B cell (primary cell): ENCODE results near the gene CDHR2. TPM values are rescaled to one million over a fixed set of nuclear protein-coding genes. Genes with fewer than 3 reads are reported as not detected.

ENCODE experiments used
- ATAC-seq: fragments of 200-7000 bp; cut with Tn5 transposase; one replicate; pipeline ENCODE4 v1.10.0; 2021; ENCODE audit warnings: low read depth, mild to moderate bottlenecking, moderate number of reproducible peaks, moderate library complexity
- CTCF ChIA-PET: fragments of 350-600 bp; sonication (Branson Sonifier 250); formaldehyde crosslinking; loops from one replicate; lab custom pipeline; 2021; ENCODE audit warnings: antibody characterized with exemption, inconsistent platforms; lab: Charles Lee
- POLR2A ChIA-PET: fragments of 350-600 bp; sonication (Branson Sonifier 250); formaldehyde crosslinking; loops from one replicate; lab custom pipeline; 2021; ENCODE audit warnings: antibody characterized with exemption; lab: Charles Lee
- DNase-seq: peaks from one replicate; pipeline ENCODE4 v3.0.0; 2013
- H2AFZ ChIP-seq: 2 replicates; pipeline ENCODE4 v1.6.1; 2012; ENCODE audit warnings: mild to moderate bottlenecking, low read depth, low read length; ENCODE audit not compliant: insufficient read depth, poor library complexity, severe bottlenecking
- H3K27ac ChIP-seq, 2 donors: 1 replicate in 1 of 2; 2 replicates in 1 of 2; pipeline ENCODE4 v1.5.1; 2012 to 2013; ENCODE audit warnings: low read length in 2 of 2, mild to moderate bottlenecking in 2 of 2, moderate library complexity in 1 of 2
- H3K27me3 ChIP-seq, 4 experiments: fragments of 200-600 bp in 1 of 4; sonication (generic) in 1 of 4; replicated peaks in 1 of 4; 1 replicate in 2 of 4; 2 replicates in 2 of 4; pipeline versions ENCODE4 v1.6.1 to v1.7.0; 2013 to 2016; ENCODE audit warnings: low read length in 3 of 4, mild to moderate bottlenecking in 2 of 4, mixed read lengths in 1 of 4, moderate library complexity in 1 of 4; ENCODE audit not compliant: insufficient read depth in 4 of 4, control insufficient read depth in 3 of 4; ENCODE audit errors: control extremely low read depth in 1 of 4
- H3K36me3 ChIP-seq, 2 experiments: replicated peaks in 1 of 2; 1 replicate in 1 of 2; 2 replicates in 1 of 2; pipeline versions ENCODE4 v1.6.1 to v1.7.1; 2013; ENCODE audit warnings: low read length in 1 of 2; ENCODE audit not compliant: insufficient read depth in 2 of 2, control insufficient read depth in 1 of 2; ENCODE audit errors: control extremely low read depth in 1 of 2, extremely low read depth in 1 of 2
- H3K4me1 ChIP-seq, 2 donors: fragments of 200-600 bp in 1 of 2; sonication (generic) in 1 of 2; 1 replicate in 1 of 2; 2 replicates in 1 of 2; pipeline versions ENCODE4 v1.5.1 to v1.6.1; 2013 to 2017; ENCODE audit warnings: low read length in 2 of 2; ENCODE audit not compliant: control insufficient read depth in 2 of 2, insufficient read depth in 2 of 2
- H3K4me2 ChIP-seq: replicated peaks from 2 replicates; pipeline ENCODE3; 2012; ENCODE audit warnings: mild to moderate bottlenecking, low read depth, low read length; ENCODE audit not compliant: poor library complexity, severe bottlenecking
- H3K4me3 ChIP-seq, 5 experiments: fragments of 200-600 bp in 1 of 5; sonication (generic) in 1 of 5; 1 replicate in 3 of 5; 2 replicates in 2 of 5; pipeline versions ENCODE4 v1.5.1 to v1.7.0; 2011 to 2016; ENCODE audit warnings: low read length in 4 of 5, mild to moderate bottlenecking in 4 of 5, low read depth in 2 of 5, control low read depth in 1 of 5, moderate library complexity in 1 of 5; ENCODE audit not compliant: insufficient read depth in 1 of 5; ENCODE audit errors: control extremely low read depth in 1 of 5, extremely low read depth in 1 of 5
- H3K79me2 ChIP-seq: fragments of 200-600 bp; sonication (generic); one replicate; pipeline ENCODE4 v1.6.0; 2016; ENCODE audit warnings: low read length; ENCODE audit not compliant: control insufficient read depth, insufficient read depth
- H3K9ac ChIP-seq: fragments of 200-600 bp; sonication (generic); 2 replicates; pipeline ENCODE4 v1.6.1; 2017; ENCODE audit warnings: mild to moderate bottlenecking, low read length, moderate library complexity
- H3K9me3 ChIP-seq, 3 donors: one replicate each; pipeline versions ENCODE4 v1.6.1 to v1.7.1; 2013; ENCODE audit warnings: low read length in 2 of 3; ENCODE audit not compliant: control insufficient read depth in 2 of 3, insufficient read depth in 1 of 3; ENCODE audit errors: control extremely low read depth in 1 of 3
- H4K20me1 ChIP-seq: 2 replicates; pipeline ENCODE4 v1.6.0; 2012; ENCODE audit warnings: mild to moderate bottlenecking, low read length; ENCODE audit not compliant: insufficient read depth, control insufficient read depth, poor library complexity, severe bottlenecking
- H3K27ac Mint-ChIP-seq: one replicate; pipeline ENCODE4 v1.8.0; 2021; ENCODE audit warnings: mixed read lengths
- H3K27me3 Mint-ChIP-seq: one replicate; pipeline ENCODE4 v1.8.0; 2021; ENCODE audit warnings: mixed read lengths
- H3K4me1 Mint-ChIP-seq: one replicate; pipeline ENCODE4 v1.8.0; 2021; ENCODE audit warnings: mixed read lengths
- H3K4me3 Mint-ChIP-seq: one replicate; pipeline ENCODE4 v1.8.0; 2021; ENCODE audit warnings: mixed read lengths
- H3K9me3 Mint-ChIP-seq: one replicate; pipeline ENCODE4 v1.8.0; 2022; ENCODE audit warnings: mixed read lengths; ENCODE audit not compliant: insufficient read depth
- EZH2 ChIP-seq: IDR thresholded peaks from 2 replicates; pipeline ENCODE4 v1.6.1; 2012; ENCODE audit warnings: borderline replicate concordance, low read depth, mild to moderate bottlenecking, moderate library complexity, low read length; ENCODE audit not compliant: insufficient read depth, poor library complexity, severe bottlenecking
- WGBS: methylation state at CpG from one replicate; pipeline ENCODE4 v1.1.5; 2013; ENCODE audit warnings: missing lambda C conversion rate; ENCODE audit not compliant: insufficient coverage; 5-methylcytosine and 5-hydroxymethylcytosine counted together
- intact Hi-C: fragments of 100-400 bp; cut with micrococcal nuclease; formaldehyde crosslinking; loops from one replicate; pipeline ENCODE4 v1.10.0; 2022
- polyA minus RNA-seq: library from RNA; depleted of rRNA, polyadenylated mRNA; stranded (reverse); fragments of >200 nt; gene quantifications from 2 replicates; pipeline ENCODE4 v1.2.3, GENCODE V29; 2012
- polyA plus RNA-seq: library from polyadenylated mRNA; depleted of rRNA; stranded (reverse); fragments of >200 nt; gene quantifications from 2 replicates; pipeline ENCODE4 v1.2.3, GENCODE V29; 2012
- total RNA-seq, 2 donors: library from RNA; stranded (reverse); fragments of 120-200 nt in 1 of 2; gene quantifications; 1 replicate in 1 of 2; 2 replicates in 1 of 2; pipeline versions ENCODE4 v1.2.3 to v1.2.4, GENCODE V29; 2013 to 2022
- TF ChIP-seq, protein P1 (sequence below): fragments of 200-600 bp; IDR thresholded peaks from one replicate; pipeline ENCODE4 v1.8.0; 2022; ENCODE audit warnings: antibody characterized with exemption, mild to moderate bottlenecking

Gene CDHR2, protein sequence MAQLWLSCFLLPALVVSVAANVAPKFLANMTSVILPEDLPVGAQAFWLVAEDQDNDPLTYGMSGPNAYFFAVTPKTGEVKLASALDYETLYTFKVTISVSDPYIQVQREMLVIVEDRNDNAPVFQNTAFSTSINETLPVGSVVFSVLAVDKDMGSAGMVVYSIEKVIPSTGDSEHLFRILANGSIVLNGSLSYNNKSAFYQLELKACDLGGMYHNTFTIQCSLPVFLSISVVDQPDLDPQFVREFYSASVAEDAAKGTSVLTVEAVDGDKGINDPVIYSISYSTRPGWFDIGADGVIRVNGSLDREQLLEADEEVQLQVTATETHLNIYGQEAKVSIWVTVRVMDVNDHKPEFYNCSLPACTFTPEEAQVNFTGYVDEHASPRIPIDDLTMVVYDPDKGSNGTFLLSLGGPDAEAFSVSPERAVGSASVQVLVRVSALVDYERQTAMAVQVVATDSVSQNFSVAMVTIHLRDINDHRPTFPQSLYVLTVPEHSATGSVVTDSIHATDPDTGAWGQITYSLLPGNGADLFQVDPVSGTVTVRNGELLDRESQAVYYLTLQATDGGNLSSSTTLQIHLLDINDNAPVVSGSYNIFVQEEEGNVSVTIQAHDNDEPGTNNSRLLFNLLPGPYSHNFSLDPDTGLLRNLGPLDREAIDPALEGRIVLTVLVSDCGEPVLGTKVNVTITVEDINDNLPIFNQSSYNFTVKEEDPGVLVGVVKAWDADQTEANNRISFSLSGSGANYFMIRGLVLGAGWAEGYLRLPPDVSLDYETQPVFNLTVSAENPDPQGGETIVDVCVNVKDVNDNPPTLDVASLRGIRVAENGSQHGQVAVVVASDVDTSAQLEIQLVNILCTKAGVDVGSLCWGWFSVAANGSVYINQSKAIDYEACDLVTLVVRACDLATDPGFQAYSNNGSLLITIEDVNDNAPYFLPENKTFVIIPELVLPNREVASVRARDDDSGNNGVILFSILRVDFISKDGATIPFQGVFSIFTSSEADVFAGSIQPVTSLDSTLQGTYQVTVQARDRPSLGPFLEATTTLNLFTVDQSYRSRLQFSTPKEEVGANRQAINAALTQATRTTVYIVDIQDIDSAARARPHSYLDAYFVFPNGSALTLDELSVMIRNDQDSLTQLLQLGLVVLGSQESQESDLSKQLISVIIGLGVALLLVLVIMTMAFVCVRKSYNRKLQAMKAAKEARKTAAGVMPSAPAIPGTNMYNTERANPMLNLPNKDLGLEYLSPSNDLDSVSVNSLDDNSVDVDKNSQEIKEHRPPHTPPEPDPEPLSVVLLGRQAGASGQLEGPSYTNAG (N-terminal part only)
- total RNA-seq (1.7 TPM in 2 replicates), polyA plus RNA-seq (0.04 and 0.25 TPM in 2 replicates), polyA minus RNA-seq (0.29 TPM in 1 of 2 replicates, not detected in the other)
- total RNA-seq (2013): 0.42 TPM

DNA sequence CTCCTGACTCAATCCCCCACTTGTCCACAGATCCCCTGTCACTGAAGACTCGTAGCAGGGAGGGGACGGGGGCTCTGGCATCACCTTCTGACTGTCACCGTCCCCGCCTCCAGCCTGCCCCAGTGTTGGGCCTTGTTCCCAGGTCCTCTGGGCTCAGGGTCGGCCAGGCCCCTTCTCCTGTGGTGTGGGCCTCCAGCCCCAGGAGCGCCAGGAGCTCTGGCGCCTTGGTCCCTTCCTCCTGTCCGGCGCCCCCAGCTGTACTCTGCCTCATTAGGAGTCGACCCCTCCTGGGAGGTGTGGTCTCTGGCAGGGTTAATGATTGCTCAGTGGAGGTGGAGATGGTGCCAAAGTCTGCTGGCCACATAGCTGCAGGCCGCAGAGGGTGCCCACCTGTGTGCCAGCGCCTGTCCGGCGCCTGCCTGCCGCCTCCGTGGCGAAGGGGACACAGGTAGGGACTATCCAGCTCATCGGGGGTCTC, at the start of gene CDHR2:
CDHR2 (plus strand) TSS at position 376 of the 478 bp plus-strand sequence. CDS start 16,011 bp downstream, outside the sequence.
- H3K9me3 ChIP-seq: peaks cover 0 to 3% (median 0%) of the 10 kb centered on the region in 3 donors
- no peak within 1 kb of the TSS for H2AFZ ChIP-seq
- peaks cover 13% of the 10 kb centered on the region for H4K20me1 ChIP-seq
- ATAC-seq (no peak), DNase-seq (no peak)
- no peaks in the 10 kb centered on the region for H3K36me3 ChIP-seq
- ChIA-PET CTCF (no interaction called here), POLR2A (interaction anchor here (0.6 kb wide), 1 partner anchor 12 kb away, joined by 3 read pairs; the partner anchor contains the start of gene RNF44)
- no peak within 1 kb of the TSS for H3K27ac ChIP-seq
- peaks cover 20 to 23% of the 10 kb centered on the region in 2 donors for H3K4me1 ChIP-seq
- H3K27ac Mint-ChIP-seq: no peak within 1 kb of the TSS
- peaks cover 7% of the 10 kb centered on the region for H3K27me3 Mint-ChIP-seq
- H3K4me3 ChIP-seq: no peak within 1 kb of the TSS
- intact Hi-C loops: no loop called here
- peaks cover 0 to 14% (median 0%) of the 10 kb centered on the region in 4 experiments for H3K27me3 ChIP-seq
- H3K4me1 Mint-ChIP-seq: peaks cover 23% of the 10 kb centered on the region
- whole genome bisulfite sequencing: 87% methylated on average over 14 of the region's 18 CpGs
- no peaks in the 10 kb centered on the region for H3K9me3 Mint-ChIP-seq
- no peak within 1 kb of the TSS for H3K9ac ChIP-seq
- H3K4me3 Mint-ChIP-seq: peak within 1 kb of the TSS; percentile 45
- H3K4me2 ChIP-seq: peak within 1 kb of the TSS; percentile 67
- peaks cover 26% of the 10 kb centered on the region for H3K79me2 ChIP-seq
- TF ChIP-seq, protein P1, sequence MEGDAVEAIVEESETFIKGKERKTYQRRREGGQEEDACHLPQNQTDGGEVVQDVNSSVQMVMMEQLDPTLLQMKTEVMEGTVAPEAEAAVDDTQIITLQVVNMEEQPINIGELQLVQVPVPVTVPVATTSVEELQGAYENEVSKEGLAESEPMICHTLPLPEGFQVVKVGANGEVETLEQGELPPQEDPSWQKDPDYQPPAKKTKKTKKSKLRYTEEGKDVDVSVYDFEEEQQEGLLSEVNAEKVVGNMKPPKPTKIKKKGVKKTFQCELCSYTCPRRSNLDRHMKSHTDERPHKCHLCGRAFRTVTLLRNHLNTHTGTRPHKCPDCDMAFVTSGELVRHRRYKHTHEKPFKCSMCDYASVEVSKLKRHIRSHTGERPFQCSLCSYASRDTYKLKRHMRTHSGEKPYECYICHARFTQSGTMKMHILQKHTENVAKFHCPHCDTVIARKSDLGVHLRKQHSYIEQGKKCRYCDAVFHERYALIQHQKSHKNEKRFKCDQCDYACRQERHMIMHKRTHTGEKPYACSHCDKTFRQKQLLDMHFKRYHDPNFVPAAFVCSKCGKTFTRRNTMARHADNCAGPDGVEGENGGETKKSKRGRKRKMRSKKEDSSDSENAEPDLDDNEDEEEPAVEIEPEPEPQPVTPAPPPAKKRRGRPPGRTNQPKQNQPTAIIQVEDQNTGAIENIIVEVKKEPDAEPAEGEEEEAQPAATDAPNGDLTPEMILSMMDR: no peak
- TF ChIP-seq EZH2: no peak
